HCT116 (cell line): ENCODE measurements around the gene MAST4. TPM values are rescaled to one million over a fixed set of nuclear protein-coding genes. Genes with fewer than 3 reads are reported as not detected.

Experiments
- ATAC-seq: fragments of 200-7000 bp; cut with Tn5 transposase; 2 replicates; pipeline ENCODE4 v1.9.1; 2020; ENCODE audit warnings: mild to moderate bottlenecking, moderate library complexity
- BruUV-seq: library from RNA; stranded (reverse); fragments of 400-500 nt; replicated peaks from 2 replicates; lab custom pipeline; 2021; lab: Mats Ljungman, UMichigan
- CTCF ChIA-PET: fragments of 300-600 bp; sonication (Branson Sonifier 250); formaldehyde crosslinking; loops from one replicate; lab custom pipeline; 2021; ENCODE audit warnings: antibody characterized with exemption; lab: Charles Lee
- POLR2A ChIA-PET: fragments of 300-600, 350-600 bp; sonication (Branson Sonifier 250); formaldehyde crosslinking; loops from one replicate; lab custom pipeline; 2021; ENCODE audit warnings: antibody characterized with exemption; lab: Charles Lee
- RAD21 ChIA-PET, 2 experiments: fragments of 300-600 bp; sonication (Branson Sonifier 250); formaldehyde crosslinking; loops; one replicate each; lab custom pipeline; 2023; ENCODE audit warnings: low total read pairs in 2 of 2; ENCODE audit not compliant: uncharacterized antibody in 2 of 2, unreplicated experiment in 2 of 2, low non-redundant PET in 1 of 2; lab: Charles Lee
- DNase-seq: peaks from one replicate; pipeline ENCODE4 v3.0.0-alpha.2; 2010; ENCODE audit warnings: low read depth, low spot score
- H2AFZ ChIP-seq: fragments of 200-600 bp; shearing (Covaris generic), sonication (generic); 2 replicates; pipeline ENCODE4 v1.6.1; 2017; ENCODE audit warnings: low read depth, mixed run types, mixed read lengths, antibody characterized with exemption, low read length; ENCODE audit not compliant: poor library complexity, severe bottlenecking
- H3K27ac ChIP-seq: 2 replicates; pipeline ENCODE4 v1.5.1; 2012; ENCODE audit warnings: low read depth, low read length
- H3K27me3 ChIP-seq: fragments of 200-600 bp; sonication (generic); 2 replicates; pipeline ENCODE4 v1.6.1; 2016; ENCODE audit warnings: mixed run types, low read length, mixed read lengths; ENCODE audit not compliant: insufficient read depth
- H3K36me3 ChIP-seq, 2 experiments: fragments of 200-500 bp in 1 of 2; fragments of 200-600 bp in 1 of 2; sonication (Bioruptor generic) in 1 of 2; sonication (generic) in 1 of 2; 2 replicates each; pipeline versions ENCODE4 v1.5.1 to v1.6.1; 2014 to 2016; ENCODE audit warnings: low read length in 2 of 2, inconsistent platforms in 1 of 2, mixed read lengths in 1 of 2, mixed run types in 1 of 2; ENCODE audit not compliant: insufficient read depth in 2 of 2, control insufficient read depth in 1 of 2
- H3K4me1 ChIP-seq, 2 experiments: fragments of 200-600 bp in 1 of 2; sonication (generic) in 1 of 2; 2 replicates each; pipeline versions ENCODE4 v1.5.1 to v1.6.1; 2012 to 2017; ENCODE audit warnings: low read length in 2 of 2, inconsistent platforms in 1 of 2, mild to moderate bottlenecking in 1 of 2, mixed read lengths in 1 of 2, mixed run types in 1 of 2, moderate library complexity in 1 of 2; ENCODE audit not compliant: insufficient read depth in 2 of 2, control insufficient read depth in 1 of 2
- H3K4me2 ChIP-seq: fragments of 200-600 bp; sonication (generic); 2 replicates; pipeline ENCODE4 v1.6.1; 2017; ENCODE audit warnings: mixed run types, low read length, mixed read lengths
- H3K4me3 ChIP-seq, 2 experiments: fragments of 200-600 bp in 1 of 2; sonication (generic) in 1 of 2; replicated peaks in 1 of 2; 2 replicates each; pipeline ENCODE4 v1.5.1; 2011 to 2016; ENCODE audit warnings: low read length in 2 of 2, control low read depth in 1 of 2, low read depth in 1 of 2, mild to moderate bottlenecking in 1 of 2, mixed read lengths in 1 of 2, mixed run types in 1 of 2
- H3K79me2 ChIP-seq: fragments of 200-600 bp; sonication (generic); 2 replicates; pipeline ENCODE4 v1.6.1; 2017; ENCODE audit warnings: mild to moderate bottlenecking, mixed run types, low read length, moderate library complexity, mixed read lengths; ENCODE audit not compliant: insufficient read depth
- H3K9ac ChIP-seq: fragments of 200-600 bp; sonication (generic); 2 replicates; pipeline ENCODE4 v1.6.1; 2016; ENCODE audit warnings: low read length, mixed read lengths
- H3K9me2 ChIP-seq: fragments of 200-600 bp; sonication (generic), shearing (Covaris generic); 2 replicates; pipeline ENCODE4 v1.6.1; 2017; ENCODE audit warnings: mixed run types, mild to moderate bottlenecking, moderate library complexity; ENCODE audit not compliant: insufficient read depth
- H3K9me3 ChIP-seq, 2 experiments: fragments of 200-500 bp in 1 of 2; fragments of 200-600 bp in 1 of 2; sonication (Bioruptor generic) in 1 of 2; sonication (generic) in 1 of 2; 2 replicates each; pipeline ENCODE4 v1.6.1; 2014 to 2017; ENCODE audit warnings: low read length in 2 of 2, mixed read lengths in 2 of 2, inconsistent platforms in 1 of 2, low read depth in 1 of 2, mild to moderate bottlenecking in 1 of 2, mixed run types in 1 of 2, moderate library complexity in 1 of 2; ENCODE audit not compliant: control insufficient read depth in 1 of 2, insufficient read depth in 1 of 2
- H4K20me1 ChIP-seq: fragments of 200-600 bp; sonication (generic), shearing (Covaris generic); 2 replicates; pipeline ENCODE4 v1.6.1; 2017; ENCODE audit warnings: mixed run types, mild to moderate bottlenecking, moderate library complexity; ENCODE audit not compliant: insufficient read depth
- ATF3 ChIP-seq: IDR thresholded peaks from 2 replicates; pipeline ENCODE4 v1.6.1; 2012
- CEBPB ChIP-seq: IDR thresholded peaks from 2 replicates; pipeline ENCODE4 v1.6.1; 2012; ENCODE audit warnings: low read depth
- CTCF ChIP-seq, 3 experiments: fragments of 200-600 bp in 1 of 3; sonication (generic) in 1 of 3; IDR thresholded peaks in 2 of 3; conservative IDR thresholded peaks in 1 of 3; 2 replicates each; pipeline ENCODE4 v1.5.1; 2012 to 2017; ENCODE audit warnings: low read depth in 2 of 3, low read length in 2 of 3, antibody characterized with exemption in 1 of 3, borderline replicate concordance in 1 of 3, control low read depth in 1 of 3, mild to moderate bottlenecking in 1 of 3, mixed read lengths in 1 of 3, mixed run types in 1 of 3, moderate library complexity in 1 of 3; ENCODE audit not compliant: insufficient read depth in 1 of 3
- EGR1 ChIP-seq: IDR thresholded peaks from 2 replicates; pipeline ENCODE4 v1.6.1; 2012; ENCODE audit warnings: low read depth
- ELF1 ChIP-seq: IDR thresholded peaks from 2 replicates; pipeline ENCODE4 v1.6.1; 2012; ENCODE audit warnings: low read depth, borderline replicate concordance
- EZH2 ChIP-seq: fragments of 200-600 bp; sonication (generic); IDR thresholded peaks from 2 replicates; pipeline ENCODE4 v1.6.1; 2017; ENCODE audit warnings: antibody characterized with exemption, mixed run types
- EZH2phosphoT487 ChIP-seq: fragments of 200-600 bp; IDR thresholded peaks from 2 replicates; pipeline ENCODE4 v1.6.1; 2018; ENCODE audit warnings: antibody characterized with exemption, borderline replicate concordance
- FOSL1 ChIP-seq: IDR thresholded peaks from 2 replicates; pipeline ENCODE4 v1.6.1; 2012; ENCODE audit warnings: low read depth
- JUND ChIP-seq: IDR thresholded peaks from 2 replicates; pipeline ENCODE4 v1.6.1; 2012
- MAX ChIP-seq: IDR thresholded peaks from 2 replicates; pipeline ENCODE4 v1.6.1; 2012
- POLR2A ChIP-seq: IDR thresholded peaks from 2 replicates; pipeline ENCODE4 v1.7.0; 2011; ENCODE audit warnings: borderline replicate concordance; ENCODE audit not compliant: insufficient read depth, insufficient read length; ENCODE audit errors: extremely low read depth
- POLR2AphosphoS5 ChIP-seq: IDR thresholded peaks from 2 replicates; pipeline ENCODE4 v1.6.1; 2011; ENCODE audit warnings: mild to moderate bottlenecking, low read depth, low read length, moderate library complexity
- REST ChIP-seq: IDR thresholded peaks from 2 replicates; pipeline ENCODE4 v1.6.1; 2012; ENCODE audit warnings: low read depth
- SIN3A ChIP-seq: IDR thresholded peaks from 2 replicates; pipeline ENCODE4 v1.6.1; 2012; ENCODE audit warnings: low read depth
- SP1 ChIP-seq: IDR thresholded peaks from 2 replicates; pipeline ENCODE4 v1.6.1; 2012; ENCODE audit warnings: low read depth
- SRF ChIP-seq: IDR thresholded peaks from 2 replicates; pipeline ENCODE4 v1.6.1; 2012; ENCODE audit warnings: low read depth
- TCF7L2 ChIP-seq: IDR thresholded peaks from 2 replicates; pipeline ENCODE4 v1.7.0; 2011; ENCODE audit warnings: borderline replicate concordance, inconsistent platforms; ENCODE audit not compliant: insufficient read depth, insufficient read length; ENCODE audit errors: extremely low read depth
- YY1 ChIP-seq: IDR thresholded peaks from 2 replicates; pipeline ENCODE4 v1.6.1; 2011; ENCODE audit warnings: low read length, low read depth, moderate library complexity, mild to moderate bottlenecking; ENCODE audit not compliant: insufficient replicate concordance; ENCODE audit errors: extremely low read depth
- ZBTB33 ChIP-seq: IDR thresholded peaks from 2 replicates; pipeline ENCODE4 v1.6.1; 2011; ENCODE audit warnings: mild to moderate bottlenecking, low read length, moderate library complexity; ENCODE audit not compliant: insufficient replicate concordance; ENCODE audit errors: extremely low read depth
- ZNF274 ChIP-seq: fragments of 200-500 bp; sonication (Bioruptor generic); IDR thresholded peaks from 2 replicates; pipeline ENCODE4 v1.6.1; 2014; ENCODE audit warnings: mild to moderate bottlenecking, low read depth, low read length, inconsistent platforms
- intact Hi-C: fragments of 100-400 bp; cut with micrococcal nuclease; formaldehyde crosslinking; loops from 2 replicates; pipeline ENCODE4 v1.10.0; 2022
- total RNA-seq: library from RNA; stranded (reverse); gene quantifications from one replicate; pipeline ENCODE4 v1.2.1, GENCODE V29; 2021; ENCODE audit not compliant: unreplicated experiment

MAST4 gene
- total RNA-seq, 1 experiment from 2014 or later = 1.1 TPM

- BruUV-seq = no TSS peak
- H3K9me3 ChIP-seq = no peaks in the 10 kb centered on the region
- no peaks in the 10 kb centered on the region for H3K79me2 ChIP-seq
- H3K4me2 ChIP-seq = no peak overlapping the region
- no peak for TF ChIP-seq EZH2
- TF ChIP-seq REST = no peak
- no peak for TF ChIP-seq SIN3A
- no peak for TF ChIP-seq POLR2AphosphoS5
- no peak for TF ChIP-seq CTCF (IDR thresholded peaks at IDR 0.05 in 2 of 3, conservative IDR thresholded peaks at IDR 0.05 in 1 of 3; ENCODE audit: borderline replicate concordance in 1 of 3, insufficient read depth in 1 of 3, low read depth in 2 of 3, low read length in 2 of 3)
- TF ChIP-seq ZBTB33 = no peak
- TF ChIP-seq CEBPB = no peak
- no peak for TF ChIP-seq JUND
- no peak for TF ChIP-seq EGR1
- TF ChIP-seq MAX = no peak
- TF ChIP-seq YY1 = no peak
- TF ChIP-seq FOSL1 = no peak
- TF ChIP-seq ZNF274 = no peak
- no peak for TF ChIP-seq SP1
- no peak for TF ChIP-seq TCF7L2
- no peak for TF ChIP-seq ATF3
- TF ChIP-seq POLR2A = no peak
- no peak for TF ChIP-seq EZH2phosphoT487
- TF ChIP-seq ELF1 = no peak
- no peak for TF ChIP-seq SRF
- no peaks in the 10 kb centered on the region for H3K27me3 ChIP-seq
- H3K4me3 ChIP-seq = no peak overlapping the region
- no peaks in the 10 kb centered on the region for H3K4me1 ChIP-seq
- ChIA-PET POLR2A (no interaction called here), RAD21 (no interaction called here), CTCF (no interaction called here)
- no peak overlapping the region for H3K9ac ChIP-seq
- no peaks in the 10 kb centered on the region for H3K36me3 ChIP-seq
- intact Hi-C loops = no loop called here
- H3K9me2 ChIP-seq = no peaks in the 10 kb centered on the region
- no peak overlapping the region for H3K27ac ChIP-seq
- DNase-seq (no peak), ATAC-seq (no peak)
- no peak overlapping the region for H2AFZ ChIP-seq
- no peaks in the 10 kb centered on the region for H4K20me1 ChIP-seq
Measured at GRCh38 chr5:66551945-66552344, 44.2 kb upstream of the MAST4 start.
